ENCODE measurements around the gene NDRG3. TPM values are rescaled to one million over a fixed set of nuclear protein-coding genes. Genes with fewer than 3 reads are reported as not detected.
"Not testable (repeated sequence)": the region's sequence is repeated elsewhere in the genome, so short reads cannot be mapped to it uniquely, and the experiment has no call there.

The NDRG3 gene
- total RNA-seq, 1 experiment from 2014 or later, result 55.6 TPM

GRCh38 chr20:36676701-36677421 is 69.0 kb downstream of the NDRG3 start:
- no peaks in the 10 kb centered on the region for H3K27me3 ChIP-seq (ENCODE audit: insufficient read depth, low read depth)
- no peaks in the 10 kb centered on the region for H3K4me1 ChIP-seq (replicated peaks; ENCODE audit: insufficient read depth)
- no peaks in the 10 kb centered on the region for H3K9me2 ChIP-seq (ENCODE audit: insufficient read depth)
- no peak overlapping the region for H2AFZ ChIP-seq
- ChIA-PET CTCF (no interaction called here), POLR2A (ENCODE audit: unreplicated experiment) (no interaction called here)
- no peak overlapping the region for H3K4me3 ChIP-seq
- H4K20me1 ChIP-seq (ENCODE audit: insufficient read depth), result no peaks in the 10 kb centered on the region
- intact Hi-C loops (cut with micrococcal nuclease; ENCODE audit: unreplicated experiment), result no loop called here
- H3K9me3 ChIP-seq (ENCODE audit: insufficient read depth, low read depth), result no peaks in the 10 kb centered on the region
- no peaks in the 10 kb centered on the region for H3K36me3 ChIP-seq (ENCODE audit: low read depth)
- TF ChIP-seq CTCF (conservative IDR thresholded peaks at IDR 0.05), result no peak
- TF ChIP-seq EZH2 (IDR thresholded peaks at IDR 0.05; ENCODE audit: low read depth), result no peak
- H3K27ac ChIP-seq, result no peak overlapping the region
- H3K4me2 ChIP-seq, result no peak overlapping the region
- H3K79me2 ChIP-seq (ENCODE audit: low read depth), result no peaks in the 10 kb centered on the region
- no peaks in the 10 kb centered on the region for H3F3A ChIP-seq (ENCODE audit: insufficient read depth, low read depth)
- DNase-seq, result no peak
- BruUV-seq (replicated peaks), result no TSS peak

GRCh38 chr20:36675545-36675944 is 70.3 kb downstream of the NDRG3 start:
- H3K4me1 ChIP-seq (replicated peaks; ENCODE audit: insufficient read depth); H3K4me2 ChIP-seq; intact Hi-C loops (cut with micrococcal nuclease; ENCODE audit: unreplicated experiment); H3K27ac ChIP-seq; CTCF ChIA-PET; H3K9me2 ChIP-seq (ENCODE audit: insufficient read depth); H4K20me1 ChIP-seq (ENCODE audit: insufficient read depth); H2AFZ ChIP-seq; BruUV-seq (replicated peaks); H3F3A ChIP-seq (ENCODE audit: insufficient read depth, low read depth); H3K79me2 ChIP-seq (ENCODE audit: low read depth); H3K27me3 ChIP-seq (ENCODE audit: insufficient read depth, low read depth); H3K36me3 ChIP-seq (ENCODE audit: low read depth); H3K4me3 ChIP-seq; H3K9me3 ChIP-seq (ENCODE audit: insufficient read depth, low read depth); DNase-seq; POLR2A ChIA-PET (ENCODE audit: unreplicated experiment): not testable (repeated sequence)

- no peak overlapping the region for H3K27ac ChIP-seq
- no peaks in the 10 kb centered on the region for H3K36me3 ChIP-seq (ENCODE audit: low read depth)
- H3K4me2 ChIP-seq, result no peak overlapping the region
- no peaks in the 10 kb centered on the region for H3F3A ChIP-seq (ENCODE audit: insufficient read depth, low read depth)
- no peaks in the 10 kb centered on the region for H4K20me1 ChIP-seq (ENCODE audit: insufficient read depth)
- intact Hi-C loops (cut with micrococcal nuclease; ENCODE audit: unreplicated experiment), result no loop called here
- H3K4me1 ChIP-seq (replicated peaks; ENCODE audit: insufficient read depth), result no peaks in the 10 kb centered on the region
- no peak overlapping the region for H3K4me3 ChIP-seq
- H3K27me3 ChIP-seq (ENCODE audit: insufficient read depth, low read depth), result no peaks in the 10 kb centered on the region
- BruUV-seq (replicated peaks), result no TSS peak
- no peaks in the 10 kb centered on the region for H3K9me3 ChIP-seq (ENCODE audit: insufficient read depth, low read depth)
- H3K79me2 ChIP-seq (ENCODE audit: low read depth), result no peaks in the 10 kb centered on the region
- TF ChIP-seq EZH2 (IDR thresholded peaks at IDR 0.05; ENCODE audit: low read depth) (no peak), CTCF (conservative IDR thresholded peaks at IDR 0.05) (no peak)
- H2AFZ ChIP-seq, result no peak overlapping the region
- POLR2A ChIA-PET (ENCODE audit: unreplicated experiment), result no interaction called here
- no peak for DNase-seq
- CTCF ChIA-PET, result no interaction called here
- H3K9me2 ChIP-seq (ENCODE audit: insufficient read depth), result no peaks in the 10 kb centered on the region
Observed at GRCh38 chr20:36672991-36673390, 72.9 kb downstream of the NDRG3 start.

Data from PC-9 (cell line).